Colonic mucosa (tissue), 4 donors: ENCODE data around the gene LSP1. TPM values are rescaled to one million over a fixed set of nuclear protein-coding genes. Genes with fewer than 3 reads are reported as not detected.

Source experiments
- DNase-seq: peaks from one replicate; pipeline ENCODE4 v3.0.0-alpha.2; 2020
- H3K27ac ChIP-seq: fragments of 200-600 bp; one replicate; pipeline ENCODE4 v1.8.0; 2021
- H3K27me3 ChIP-seq: fragments of 200-600 bp; one replicate; pipeline ENCODE4 v1.8.0; 2021
- H3K36me3 ChIP-seq: fragments of 200-600 bp; one replicate; pipeline ENCODE4 v1.8.0; 2021
- H3K4me1 ChIP-seq: fragments of 200-600 bp; one replicate; pipeline ENCODE4 v1.8.0; 2021; ENCODE audit warnings: mild to moderate bottlenecking
- H3K4me3 ChIP-seq: fragments of 200-600 bp; one replicate; pipeline ENCODE4 v1.8.0; 2021
- H3K9ac ChIP-seq, 2 donors: one replicate each; pipeline ENCODE4 v1.7.0; 2013; ENCODE audit warnings: control low read depth in 2 of 2, low read depth in 2 of 2, low read length in 2 of 2
- H3K9me3 ChIP-seq: fragments of 200-600 bp; one replicate; pipeline ENCODE4 v1.8.0; 2021
- CTCF ChIP-seq: fragments of 200-600 bp; IDR thresholded peaks from one replicate; pipeline ENCODE4 v1.8.0; 2022; ENCODE audit warnings: antibody characterized with exemption, mild to moderate bottlenecking
- intact Hi-C: fragments of 100-400 bp; cut with DNase I; formaldehyde crosslinking; loops from one replicate; pipeline ENCODE4 v1.14.1; 2022
- total RNA-seq, 2 donors: library from RNA; stranded (reverse); fragmentation: NEBNext Ultra II Directional in 1 of 2; extraction: Animal tissue kit (Norgen Biotek cat#: 25700) in 1 of 2; gene quantifications; one replicate each; pipeline ENCODE4 v1.2.1, GENCODE V29; 2021
- donor health status: healthy.
- donor health status: DM: no; HTN: no; CAD: no.
- donor health status: DM: no; HTN: no; CAD: no.

Gene LSP1
- total RNA-seq, 2 donors from 2014 or later, result 18.9 to 23.0 TPM

DNA sequence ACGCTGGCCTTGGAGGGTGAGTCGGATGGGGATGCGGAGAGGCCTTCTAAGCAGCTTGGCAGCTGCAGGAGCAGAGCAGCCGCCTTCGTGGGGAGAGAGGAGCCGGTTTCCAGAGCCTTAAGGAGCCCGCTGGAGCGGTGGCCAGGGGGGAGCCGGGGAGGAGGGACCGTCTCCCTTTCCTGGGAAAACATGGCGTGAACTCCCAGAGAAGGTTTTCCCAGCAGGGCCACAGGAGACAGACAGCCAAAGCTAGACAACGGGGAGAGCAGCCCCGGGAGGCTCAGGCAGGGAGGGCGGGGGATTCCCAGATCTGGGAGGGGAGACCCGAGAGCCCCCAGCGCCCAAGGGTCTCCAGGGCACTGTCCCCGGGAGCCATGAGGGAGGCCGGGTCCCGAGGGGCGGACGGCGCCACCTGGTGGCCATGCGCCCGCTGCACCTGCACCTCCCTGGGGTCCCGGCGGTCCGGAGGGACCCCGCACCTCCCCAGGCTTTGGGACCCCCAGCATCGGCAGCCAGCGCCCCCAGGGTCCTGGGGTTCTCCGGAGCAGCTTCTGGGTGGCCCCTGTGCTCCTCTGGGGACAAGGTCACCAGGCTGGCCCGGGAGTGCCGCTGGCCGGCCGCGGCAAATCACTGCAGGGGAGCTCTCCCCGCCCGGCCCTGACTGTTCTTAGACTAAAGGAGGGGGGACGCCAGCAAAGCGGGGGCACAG lies 20.5 kb upstream of the LSP1 start:
- peak; percentile 98 for TF ChIP-seq CTCF
- H3K9me3 ChIP-seq, result no peaks in the 10 kb centered on the region
- H3K27ac ChIP-seq, result no peak overlapping the region
- H3K36me3 ChIP-seq, result no peaks in the 10 kb centered on the region
- peak overlapping the region in 1 of 2 donors; percentile 40 for H3K9ac ChIP-seq
- H3K4me3 ChIP-seq, result peak overlapping the region; percentile 10
- peaks cover 28% of the 10 kb centered on the region for H3K4me1 ChIP-seq
- intact Hi-C loops, result loop anchor here (1.0 to 5.0 kb wide), 2 partner anchors 138 to 180 kb away; no protein-coding TSS in a partner anchor
- H3K27me3 ChIP-seq, result no peaks in the 10 kb centered on the region
- DNase-seq, result peak; percentile 68

GRCh38 chr11:1832920-1833295 lies 20.0 kb upstream of the LSP1 start:
- Histone ChIP-seq H3K27ac (no peak overlapping the region), H3K4me3 (peak overlapping the region; percentile 10), H3K9ac (peak overlapping the region in 1 of 2 donors; percentile 12), H3K9me3 (no peaks in the 10 kb centered on the region), H3K27me3 (no peaks in the 10 kb centered on the region), H3K36me3 (no peaks in the 10 kb centered on the region), H3K4me1 (peaks cover 28% of the 10 kb centered on the region)
- TF ChIP-seq CTCF, result no peak
- no peak for DNase-seq
- intact Hi-C loops, result loop anchor here (1.0 to 5.0 kb wide), 2 partner anchors 139 to 181 kb away; no protein-coding TSS in a partner anchor

- DNase-seq, result peak; percentile 90
- Histone ChIP-seq H3K9me3 (no peaks in the 10 kb centered on the region), H3K27ac (peak overlapping the region; percentile 67), H3K27me3 (no peaks in the 10 kb centered on the region), H3K4me3 (no peak overlapping the region), H3K9ac (peak overlapping the region; percentile 4 to 78), H3K4me1 (peaks cover 28% of the 10 kb centered on the region), H3K36me3 (no peaks in the 10 kb centered on the region)
- no peak for TF ChIP-seq CTCF
- intact Hi-C loops, result loop anchor here (5.0 kb wide), 1 partner anchor 182 kb away; no protein-coding TSS in a partner anchor
These were observed 18.7 kb upstream of the LSP1 start for GRCh38 chr11:1834062-1834610.

DNA sequence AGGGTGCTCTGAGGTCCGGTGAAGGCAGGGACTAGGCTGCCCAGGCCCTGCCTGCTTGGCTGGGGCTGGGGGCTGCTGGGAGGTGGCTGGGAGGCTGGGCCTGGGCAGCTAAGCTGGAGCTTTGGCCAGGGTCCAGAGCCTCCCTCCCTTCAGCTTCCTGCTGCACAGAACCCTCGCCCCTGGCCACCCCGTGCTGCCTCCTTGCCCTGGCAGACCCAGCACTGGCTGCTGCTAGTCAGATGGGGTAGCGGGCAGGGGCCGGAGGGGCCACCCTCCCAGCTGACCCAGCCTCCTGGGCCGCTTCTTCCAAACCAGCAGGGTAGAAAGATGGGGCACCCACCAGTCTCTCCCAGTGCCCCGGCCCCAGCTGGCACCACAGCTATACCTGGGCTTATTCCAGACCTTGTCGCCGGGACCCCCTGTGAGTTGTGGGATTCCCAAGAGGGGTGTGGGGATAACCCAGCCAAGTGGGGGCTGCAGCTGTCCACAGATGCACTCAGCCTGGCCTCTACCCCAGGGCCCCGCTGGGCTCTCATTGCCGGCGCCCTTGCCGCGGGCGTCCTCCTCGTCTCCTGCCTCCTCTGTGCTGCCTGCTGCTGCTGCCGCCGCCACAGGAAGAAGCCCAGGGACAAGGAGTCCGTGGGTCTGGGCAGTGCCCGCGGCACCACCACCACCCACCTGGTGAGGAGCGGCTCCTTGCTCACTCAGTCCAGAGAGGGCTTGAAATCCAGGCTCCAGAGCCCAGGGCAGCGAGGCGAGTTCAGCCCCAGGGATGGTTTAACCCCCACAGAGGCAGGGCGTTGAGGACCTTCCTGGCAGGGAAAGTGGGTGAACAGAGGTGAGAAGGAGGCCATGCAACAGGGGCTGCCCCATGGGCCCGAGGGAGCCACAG lies 17.9 kb upstream of the LSP1 start, which contains the start of gene SYT8:
Gene SYT8, plus strand, starts transcription at position 212 of the 892 bp plus-strand sequence. Its CDS starts 116 bp downstream, at position 328.
- Histone ChIP-seq H3K9me3 (no peaks in the 10 kb centered on the region), H3K4me3 (no peak within 1 kb of the TSS), H3K9ac (peak within 1 kb of the TSS; percentile 4 to 78), H3K36me3 (no peaks in the 10 kb centered on the region), H3K27me3 (no peaks in the 10 kb centered on the region), H3K4me1 (peaks cover 28% of the 10 kb centered on the region), H3K27ac (peak within 1 kb of the TSS; percentile 67)
- TF ChIP-seq CTCF, result no peak
- intact Hi-C loops, result loop anchor here (5.0 kb wide), 2 partner anchors 183 to 317 kb away; no protein-coding TSS in a partner anchor
- no peak for DNase-seq

DNA sequence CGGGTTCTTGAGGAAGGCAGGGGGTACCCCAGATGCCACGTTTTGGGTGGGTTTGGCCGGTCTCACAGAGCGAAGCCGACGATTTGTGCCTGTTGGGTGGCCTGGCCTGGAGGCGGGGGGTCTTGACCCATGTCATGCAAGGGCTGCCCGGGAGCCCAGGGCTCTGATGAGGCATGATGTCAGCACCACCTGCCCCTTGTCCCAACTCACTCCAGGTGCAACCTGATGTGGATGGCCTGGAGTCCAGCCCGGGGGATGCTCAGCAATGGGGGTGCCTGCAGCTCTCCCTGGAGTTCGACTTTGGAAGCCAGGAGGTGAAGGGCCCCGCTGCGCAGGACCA lies 17.2 kb upstream of the LSP1 start:
- TF ChIP-seq CTCF, result no peak
- Histone ChIP-seq H3K9ac (no peak overlapping the region), H3K36me3 (no peaks in the 10 kb centered on the region), H3K9me3 (no peaks in the 10 kb centered on the region), H3K4me3 (no peak overlapping the region), H3K27ac (no peak overlapping the region), H3K4me1 (peaks cover 28% of the 10 kb centered on the region), H3K27me3 (no peaks in the 10 kb centered on the region)
- intact Hi-C loops, result loop anchor here (5.0 kb wide), 1 partner anchor 317 kb away; no protein-coding TSS in a partner anchor
- DNase-seq, result no peak
